AML-193 (cell line): ENCODE data around the gene PHLPP2.

Source experiments
- DNase-seq, 2 experiments: peaks; one replicate each; lab custom pipeline; 2025; lab: John Stamatoyannopoulos, UW

PHLPP2 gene

GRCh38 chr16:71670537-71670936, 54.0 kb downstream of the PHLPP2 start:
- no peak for DNase-seq

GRCh38 chr16:71669926-71670536, 54.5 kb downstream of the PHLPP2 start:
- DNase-seq: no peak

- no peak for DNase-seq
Measured at GRCh38 chr16:71666928-71667707, 57.4 kb downstream of the PHLPP2 start.

GRCh38 chr16:71666264-71666663, 58.2 kb downstream of the PHLPP2 start:
- DNase-seq: no peak

GRCh38 chr16:71659471-71659870, 65.0 kb downstream of the PHLPP2 start:
- DNase-seq: no peak

GRCh38 chr16:71658771-71659170, 65.7 kb downstream of the PHLPP2 start:
- no peak for DNase-seq

GRCh38 chr16:71649704-71650103, 74.8 kb downstream of the PHLPP2 start:
- no peak for DNase-seq

GRCh38 chr16:71648921-71649320, 75.6 kb downstream of the PHLPP2 start:
- DNase-seq: no peak

- DNase-seq: no peak
Measured at GRCh38 chr16:71648162-71648561, 76.3 kb downstream of the PHLPP2 start.

- DNase-seq: no peak
Measured at GRCh38 chr16:71647391-71647790, 77.1 kb downstream of the PHLPP2 start.

- DNase-seq: peak; percentile 54 to 55
Measured at GRCh38 chr16:71645450-71645849, 79.1 kb downstream of the PHLPP2 start.

- no peak for DNase-seq
Measured at GRCh38 chr16:71637398-71637797, 87.1 kb downstream of the PHLPP2 start.

- no peak for DNase-seq
Measured at GRCh38 chr16:71635632-71636031, 88.9 kb downstream of the PHLPP2 start.

- DNase-seq: no peak
Measured at GRCh38 chr16:71631776-71632175, 92.7 kb downstream of the PHLPP2 start.

GRCh38 chr16:71630808-71631207, 93.7 kb downstream of the PHLPP2 start:
- DNase-seq: no peak

- DNase-seq: no peak
Measured at GRCh38 chr16:71629278-71630016, 95.1 kb downstream of the PHLPP2 start.

- DNase-seq: no peak
Measured at GRCh38 chr16:71628810-71629209, 95.7 kb downstream of the PHLPP2 start.

- no peak for DNase-seq
Measured at GRCh38 chr16:71627731-71628181, 96.7 kb downstream of the PHLPP2 start.

- no peak for DNase-seq
Measured at GRCh38 chr16:71626858-71627213, 97.7 kb downstream of the PHLPP2 start.

- DNase-seq: no peak
Measured at GRCh38 chr16:71626018-71626857, 98.3 kb downstream of the PHLPP2 start, which contains the start of gene MARVELD3. MARVELD3 (plus strand) TSS chr16:71626184; CDS start chr16:71626230, 46 bp downstream.

- no peak for DNase-seq
Measured at GRCh38 chr16:71625113-71625850, 99.2 kb downstream of the PHLPP2 start.
